Activated CD4-positive, alpha-beta T cell treated with anti-CD3 and anti-CD28 coated beads, Interleukin-2, amount 50 U/mL, for 16 hours (primary cell): ENCODE data around the gene CARF.
A peak's percentile ranks its signal among the peaks of the same experiment; 100 is the strongest.
"Not testable (repeated sequence)": the region's sequence is repeated elsewhere in the genome, so short reads cannot be mapped to it uniquely, and the experiment has no call there.

ENCODE experiments used
- DNase-seq: peaks from one replicate; pipeline ENCODE4 v3.0.0-alpha.2; 2020

CARF gene

GRCh38 chr2:202934456-202934855 lies 22.4 kb downstream of the CARF start:
- DNase-seq, result no peak

GRCh38 chr2:202938960-202939359 lies 26.9 kb downstream of the CARF start:
- no peak for DNase-seq

GRCh38 chr2:202941771-202942170 lies 29.7 kb downstream of the CARF start:
- no peak for DNase-seq

- DNase-seq, result no peak
These were observed 32.3 kb downstream of the CARF start for GRCh38 chr2:202944408-202944807.

GRCh38 chr2:202944816-202945215 lies 32.7 kb downstream of the CARF start:
- DNase-seq, result no peak

GRCh38 chr2:202945497-202945896 lies 33.4 kb downstream of the CARF start:
- no peak for DNase-seq

- DNase-seq, result not testable (repeated sequence)
These were observed 37.3 kb downstream of the CARF start for GRCh38 chr2:202949333-202949732.

GRCh38 chr2:202950592-202950991 lies 38.5 kb downstream of the CARF start:
- no peak for DNase-seq

GRCh38 chr2:202960524-202960923 lies 48.4 kb downstream of the CARF start:
- DNase-seq, result no peak

- no peak for DNase-seq
These were observed 51.6 kb downstream of the CARF start for GRCh38 chr2:202963712-202964111.

- peak; percentile 91 for DNase-seq
These were observed 53.9 kb downstream of the CARF start for GRCh38 chr2:202965810-202966460.

GRCh38 chr2:202969404-202969803 lies 57.3 kb downstream of the CARF start:
- DNase-seq, result not testable (repeated sequence)

- DNase-seq, result no peak
These were observed 64.7 kb downstream of the CARF start for GRCh38 chr2:202976809-202977208.

- no peak for DNase-seq
These were observed 70.9 kb downstream of the CARF start for GRCh38 chr2:202982779-202983491.

GRCh38 chr2:202989749-202990148 lies 77.7 kb downstream of the CARF start:
- DNase-seq, result no peak

GRCh38 chr2:202990501-202990900 lies 78.4 kb downstream of the CARF start:
- no peak for DNase-seq

GRCh38 chr2:202997113-202997512 lies 85.0 kb downstream of the CARF start:
- not testable (repeated sequence) for DNase-seq

- no peak for DNase-seq
These were observed 90.2 kb downstream of the CARF start for GRCh38 chr2:203002054-203002821.

GRCh38 chr2:203003716-203004115 lies 91.6 kb downstream of the CARF start:
- DNase-seq, result no peak

- peak; percentile 99 for DNase-seq
These were observed 102.6 kb downstream of the CARF start, which contains the start of gene NBEAL1 for GRCh38 chr2:203014456-203015199. Gene NBEAL1 (plus strand): TSS chr2:203014875. CDS start chr2:203016385, 1,510 bp downstream.

GRCh38 chr2:203016716-203017115 lies 104.6 kb downstream of the CARF start:
- DNase-seq, result no peak

- DNase-seq, result no peak
These were observed 106.1 kb downstream of the CARF start for GRCh38 chr2:203018181-203018580.

- no peak for DNase-seq
These were observed 107.1 kb downstream of the CARF start for GRCh38 chr2:203019142-203019541.
